ENCODE results near the gene KCNA3.

The KCNA3 gene
- total RNA-seq: 313 to 468 (median 329) reads per million in 3 donors

GRCh38 chr1:110674337-110675059 is at the start of gene KCNA3:
KCNA3 (minus strand) TSS chr1:110674940; CDS start chr1:110674809, 131 bp downstream.
- Histone ChIP-seq H3K36me3 (ENCODE audit: control insufficient read depth, insufficient read depth, low read length) (no peaks in the 10 kb centered on the region), H3K27me3 (replicated peaks; ENCODE audit: control insufficient read depth, insufficient read depth, low read length, poor library complexity, severe bottlenecking) (no peaks in the 10 kb centered on the region), H3K4me1 (ENCODE audit: control insufficient read depth, insufficient read depth, low read length, poor library complexity, severe bottlenecking) (peaks cover 26% of the 10 kb centered on the region), H3K4me3 (ENCODE audit: insufficient read depth, low read depth, low read length, poor library complexity, severe bottlenecking) (peak within 1 kb of the TSS; percentile 81), H3K9me3 (ENCODE audit: control insufficient read depth, low read length) (no peaks in the 10 kb centered on the region), H3K27ac (ENCODE audit: insufficient read depth, low read length, poor library complexity, severe bottlenecking) (peak within 1 kb of the TSS; percentile 92)
- DNase-seq: peak; percentile 64 to 71 (median 64)

- Histone ChIP-seq H3K4me1 (ENCODE audit: control insufficient read depth, insufficient read depth, low read length, poor library complexity, severe bottlenecking) (peaks cover 16% of the 10 kb centered on the region), H3K27ac (ENCODE audit: insufficient read depth, low read length, poor library complexity, severe bottlenecking) (no peak overlapping the region), H3K4me3 (ENCODE audit: insufficient read depth, low read depth, low read length, poor library complexity, severe bottlenecking) (no peak overlapping the region), H3K9me3 (ENCODE audit: control insufficient read depth, low read length) (no peaks in the 10 kb centered on the region), H3K36me3 (ENCODE audit: control insufficient read depth, insufficient read depth, low read length) (no peaks in the 10 kb centered on the region), H3K27me3 (replicated peaks; ENCODE audit: control insufficient read depth, insufficient read depth, low read length, poor library complexity, severe bottlenecking) (no peaks in the 10 kb centered on the region)
- no peak for DNase-seq
These were observed 48.1 kb upstream of the KCNA3 start for GRCh38 chr1:110722807-110723206.

GRCh38 chr1:110719908-110720307 is 45.2 kb upstream of the KCNA3 start:
- no peak for DNase-seq
- H3K36me3 ChIP-seq (ENCODE audit: control insufficient read depth, insufficient read depth, low read length): no peaks in the 10 kb centered on the region
- H3K4me3 ChIP-seq (ENCODE audit: insufficient read depth, low read depth, low read length, poor library complexity, severe bottlenecking): no peak overlapping the region
- H3K4me1 ChIP-seq (ENCODE audit: control insufficient read depth, insufficient read depth, low read length, poor library complexity, severe bottlenecking): no peaks in the 10 kb centered on the region
- H3K9me3 ChIP-seq (ENCODE audit: control insufficient read depth, low read length): no peaks in the 10 kb centered on the region
- H3K27me3 ChIP-seq (replicated peaks; ENCODE audit: control insufficient read depth, insufficient read depth, low read length, poor library complexity, severe bottlenecking): no peaks in the 10 kb centered on the region
- H3K27ac ChIP-seq (ENCODE audit: insufficient read depth, low read length, poor library complexity, severe bottlenecking): no peak overlapping the region

- Histone ChIP-seq H3K4me3 (ENCODE audit: insufficient read depth, low read depth, low read length, poor library complexity, severe bottlenecking) (no peak overlapping the region), H3K4me1 (ENCODE audit: control insufficient read depth, insufficient read depth, low read length, poor library complexity, severe bottlenecking) (no peaks in the 10 kb centered on the region), H3K27me3 (replicated peaks; ENCODE audit: control insufficient read depth, insufficient read depth, low read length, poor library complexity, severe bottlenecking) (no peaks in the 10 kb centered on the region), H3K36me3 (ENCODE audit: control insufficient read depth, insufficient read depth, low read length) (no peaks in the 10 kb centered on the region), H3K9me3 (ENCODE audit: control insufficient read depth, low read length) (no peaks in the 10 kb centered on the region), H3K27ac (ENCODE audit: insufficient read depth, low read length, poor library complexity, severe bottlenecking) (no peak overlapping the region)
- DNase-seq: no peak
These were observed 43.7 kb upstream of the KCNA3 start for GRCh38 chr1:110718452-110718851.

- no peak for DNase-seq
These were observed 42.4 kb upstream of the KCNA3 start for GRCh38 chr1:110717179-110717578.

GRCh38 chr1:110714374-110714995 is 39.7 kb upstream of the KCNA3 start:
- no peaks in the 10 kb centered on the region for H3K36me3 ChIP-seq (ENCODE audit: control insufficient read depth, insufficient read depth, low read length)
- no peaks in the 10 kb centered on the region for H3K27me3 ChIP-seq (replicated peaks; ENCODE audit: control insufficient read depth, insufficient read depth, low read length, poor library complexity, severe bottlenecking)
- no peak for DNase-seq
- H3K4me3 ChIP-seq (ENCODE audit: insufficient read depth, low read depth, low read length, poor library complexity, severe bottlenecking): no peak overlapping the region
- no peaks in the 10 kb centered on the region for H3K9me3 ChIP-seq (ENCODE audit: control insufficient read depth, low read length)
- no peak overlapping the region for H3K27ac ChIP-seq (ENCODE audit: insufficient read depth, low read length, poor library complexity, severe bottlenecking)
- H3K4me1 ChIP-seq (ENCODE audit: control insufficient read depth, insufficient read depth, low read length, poor library complexity, severe bottlenecking): no peaks in the 10 kb centered on the region

More at GRCh38 chr1:110717179-110717578, 42.4 kb upstream of the KCNA3 start:
- Histone ChIP-seq H3K4me3 (ENCODE audit: insufficient read depth, low read depth, low read length, poor library complexity, severe bottlenecking) (no peak overlapping the region), H3K4me1 (ENCODE audit: control insufficient read depth, insufficient read depth, low read length, poor library complexity, severe bottlenecking) (no peaks in the 10 kb centered on the region), H3K36me3 (ENCODE audit: control insufficient read depth, insufficient read depth, low read length) (no peaks in the 10 kb centered on the region), H3K9me3 (ENCODE audit: control insufficient read depth, low read length) (no peaks in the 10 kb centered on the region), H3K27ac (ENCODE audit: insufficient read depth, low read length, poor library complexity, severe bottlenecking) (no peak overlapping the region), H3K27me3 (replicated peaks; ENCODE audit: control insufficient read depth, insufficient read depth, low read length, poor library complexity, severe bottlenecking) (no peaks in the 10 kb centered on the region)

- H3K9me3 ChIP-seq (ENCODE audit: control insufficient read depth, low read length): no peaks in the 10 kb centered on the region
- H3K27ac ChIP-seq (ENCODE audit: insufficient read depth, low read length, poor library complexity, severe bottlenecking): no peak overlapping the region
- no peak overlapping the region for H3K4me3 ChIP-seq (ENCODE audit: insufficient read depth, low read depth, low read length, poor library complexity, severe bottlenecking)
- no peaks in the 10 kb centered on the region for H3K4me1 ChIP-seq (ENCODE audit: control insufficient read depth, insufficient read depth, low read length, poor library complexity, severe bottlenecking)
- H3K27me3 ChIP-seq (replicated peaks; ENCODE audit: control insufficient read depth, insufficient read depth, low read length, poor library complexity, severe bottlenecking): no peaks in the 10 kb centered on the region
- DNase-seq: no peak
- H3K36me3 ChIP-seq (ENCODE audit: control insufficient read depth, insufficient read depth, low read length): no peaks in the 10 kb centered on the region
These were observed 38.5 kb upstream of the KCNA3 start for GRCh38 chr1:110713221-110713620.

GRCh38 chr1:110710314-110710713 is 35.6 kb upstream of the KCNA3 start:
- H3K4me1 ChIP-seq (ENCODE audit: control insufficient read depth, insufficient read depth, low read length, poor library complexity, severe bottlenecking): no peaks in the 10 kb centered on the region
- H3K9me3 ChIP-seq (ENCODE audit: control insufficient read depth, low read length): no peaks in the 10 kb centered on the region
- no peak overlapping the region for H3K4me3 ChIP-seq (ENCODE audit: insufficient read depth, low read depth, low read length, poor library complexity, severe bottlenecking)
- H3K27me3 ChIP-seq (replicated peaks; ENCODE audit: control insufficient read depth, insufficient read depth, low read length, poor library complexity, severe bottlenecking): no peaks in the 10 kb centered on the region
- DNase-seq: no peak
- no peaks in the 10 kb centered on the region for H3K36me3 ChIP-seq (ENCODE audit: control insufficient read depth, insufficient read depth, low read length)
- no peak overlapping the region for H3K27ac ChIP-seq (ENCODE audit: insufficient read depth, low read length, poor library complexity, severe bottlenecking)

GRCh38 chr1:110708974-110709440 is 34.3 kb upstream of the KCNA3 start:
- H3K27ac ChIP-seq (ENCODE audit: insufficient read depth, low read length, poor library complexity, severe bottlenecking): no peak overlapping the region
- H3K27me3 ChIP-seq (replicated peaks; ENCODE audit: control insufficient read depth, insufficient read depth, low read length, poor library complexity, severe bottlenecking): no peaks in the 10 kb centered on the region
- H3K4me1 ChIP-seq (ENCODE audit: control insufficient read depth, insufficient read depth, low read length, poor library complexity, severe bottlenecking): no peaks in the 10 kb centered on the region
- no peaks in the 10 kb centered on the region for H3K9me3 ChIP-seq (ENCODE audit: control insufficient read depth, low read length)
- no peak overlapping the region for H3K4me3 ChIP-seq (ENCODE audit: insufficient read depth, low read depth, low read length, poor library complexity, severe bottlenecking)
- no peak for DNase-seq
- H3K36me3 ChIP-seq (ENCODE audit: control insufficient read depth, insufficient read depth, low read length): no peaks in the 10 kb centered on the region

GRCh38 chr1:110707232-110707631 is 32.5 kb upstream of the KCNA3 start:
- H3K4me1 ChIP-seq (ENCODE audit: control insufficient read depth, insufficient read depth, low read length, poor library complexity, severe bottlenecking): no peaks in the 10 kb centered on the region
- no peaks in the 10 kb centered on the region for H3K9me3 ChIP-seq (ENCODE audit: control insufficient read depth, low read length)
- no peak overlapping the region for H3K4me3 ChIP-seq (ENCODE audit: insufficient read depth, low read depth, low read length, poor library complexity, severe bottlenecking)
- no peaks in the 10 kb centered on the region for H3K27me3 ChIP-seq (replicated peaks; ENCODE audit: control insufficient read depth, insufficient read depth, low read length, poor library complexity, severe bottlenecking)
- no peak overlapping the region for H3K27ac ChIP-seq (ENCODE audit: insufficient read depth, low read length, poor library complexity, severe bottlenecking)
- no peak for DNase-seq
- H3K36me3 ChIP-seq (ENCODE audit: control insufficient read depth, insufficient read depth, low read length): no peaks in the 10 kb centered on the region

Data from effector memory CD4-positive, alpha-beta T cell (primary cell).